Measurements from ENCODE around the gene GPAT2. TPM values are rescaled to one million over a fixed set of nuclear protein-coding genes. Genes with fewer than 3 reads are reported as not detected.
"Not testable (repeated sequence)": the region's sequence is repeated elsewhere in the genome, so short reads cannot be mapped to it uniquely, and the experiment has no call there.

The GPAT2 gene
- total and polyA plus RNA-seq, 2 of the 8 experiments (the other 6 are each of a cell fraction or from before 2014, with no cell fraction given): 0.26 to 0.63 TPM

- TF ChIP-seq CTCF (IDR thresholded peaks at IDR 0.05; ENCODE audit: control extremely low read depth in 1 of 3, insufficient read depth in 1 of 3, low read depth in 1 of 3, low read length in 3 of 3): no peak
- no peak for TF ChIP-seq ASH2L (IDR thresholded peaks at IDR 0.05; ENCODE audit: low read length)
Observed at GRCh38 chr2:96072746-96073145, 38.0 kb upstream of the GPAT2 start (continued).

- CTCF ChIA-PET (ENCODE audit: partially characterized antibody): interaction anchor here (1.1 to 1.6 kb wide), 4 partner anchors 15 to 50 kb away, joined by 3 to 8 read pairs (median 5); no protein-coding TSS in a partner anchor
- H2BK12ac ChIP-seq (ENCODE audit: low read depth, low read length); DNase-seq (ENCODE audit: low read depth in 1 of 2, low spot score in 2 of 2); H2BK120ac ChIP-seq (replicated peaks; ENCODE audit: low read depth, low read length); H3K4ac ChIP-seq (replicated peaks; ENCODE audit: insufficient read length, low read depth, low read length); H4K8ac ChIP-seq (ENCODE audit: extremely low read depth, insufficient read depth, low read length); H3K9me3 ChIP-seq (ENCODE audit: insufficient read depth in 2 of 2, low read depth in 1 of 2, low read length in 1 of 2); H3K79me2 ChIP-seq (ENCODE audit: control insufficient read depth in 1 of 2, insufficient read depth in 2 of 2, low read length in 2 of 2); H4K91ac ChIP-seq (replicated peaks; ENCODE audit: insufficient read length, low read length); H3K18ac ChIP-seq (ENCODE audit: extremely low read depth, low read length); H2BK15ac ChIP-seq (ENCODE audit: low read length); H3K4me1 ChIP-seq (replicated peaks in 1 of 4; ENCODE audit: control insufficient read depth in 3 of 4, insufficient read depth in 4 of 4, low read length in 3 of 4); H3K79me1 ChIP-seq (ENCODE audit: low read depth, low read length); H2BK5ac ChIP-seq (ENCODE audit: low read depth, low read length); H2AK5ac ChIP-seq (ENCODE audit: low read depth, low read length); H3K4me2 ChIP-seq (ENCODE audit: insufficient read depth in 1 of 2, low read depth in 2 of 2, low read length in 2 of 2); H3K23ac ChIP-seq (ENCODE audit: insufficient read length); H4K20me1 ChIP-seq (replicated peaks in 1 of 2; ENCODE audit: control insufficient read depth in 1 of 2, insufficient read depth in 2 of 2, low read length in 2 of 2); H3K4me3 ChIP-seq (ENCODE audit: extremely low read depth in 1 of 4, insufficient read depth in 2 of 4, low read depth in 3 of 4, low read length in 4 of 4); POLR2A ChIA-PET (ENCODE audit: partially characterized antibody); H2AFZ ChIP-seq (ENCODE audit: low read length); H3K23me2 ChIP-seq (ENCODE audit: low read depth, low read length); H3K14ac ChIP-seq (ENCODE audit: insufficient read length); H4K5ac ChIP-seq (ENCODE audit: insufficient read length, low read depth, low read length); FAIRE-seq; H3K27me3 ChIP-seq (replicated peaks in 1 of 4; ENCODE audit: control insufficient read depth in 3 of 4, extremely low read depth in 1 of 4, insufficient read depth in 3 of 4, low read length in 3 of 4); H3K36me3 ChIP-seq (ENCODE audit: control insufficient read depth in 2 of 4, insufficient read depth in 4 of 4, low read length in 3 of 4); H2BK20ac ChIP-seq (ENCODE audit: low read length); H3K56ac ChIP-seq (replicated peaks; ENCODE audit: insufficient read length, low read depth, low read length); H3K27ac ChIP-seq (ENCODE audit: low read depth, low read length); H3K9ac ChIP-seq (replicated peaks in 1 of 4; ENCODE audit: extremely low read depth in 1 of 4, low read depth in 3 of 4, low read length in 3 of 4): not testable (repeated sequence)
- WGBS, 2 experiments (ENCODE audit: extremely low coverage in 1 of 2, insufficient coverage in 1 of 2, insufficient read length in 1 of 2, insufficient replicate concordance in 2 of 2, low coverage in 1 of 2, low lambda C conversion rate in 2 of 2, missing lambda C conversion rate in 1 of 2): 93% methylated on average over 4 of the region's 8 CpGs; no CpG with 5 or more reads in 1 of the 2 experiments
Observed at GRCh38 chr2:96071977-96072491, 37.3 kb upstream of the GPAT2 start.
